Measurements from ENCODE around the gene RXRA.
A peak's percentile ranks its signal among the peaks of the same experiment; 100 is the strongest.

Gene RXRA

DNA sequence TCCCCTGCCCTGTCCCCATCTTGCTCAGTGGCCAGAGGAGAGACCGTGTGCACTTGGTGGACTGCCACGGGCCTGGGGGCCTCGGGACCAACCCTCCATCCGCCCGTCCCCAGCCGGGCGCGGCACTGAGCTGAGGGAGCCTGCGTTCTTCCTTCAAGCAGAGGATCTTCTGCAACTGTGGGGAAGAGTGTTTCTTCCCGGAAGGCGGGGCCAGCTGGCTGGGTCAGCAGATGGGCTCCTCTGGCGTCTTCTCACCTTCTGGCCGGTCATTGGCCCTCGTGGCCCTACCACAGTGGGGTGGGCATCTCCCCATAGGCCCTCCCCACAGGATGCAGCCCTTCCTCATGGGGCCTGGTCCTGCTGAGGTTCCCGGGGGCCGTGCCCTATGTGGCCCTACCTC is 17.4 kb downstream of the RXRA start:
- no peaks in the 10 kb centered on the region for H3K27me3 ChIP-seq (ENCODE audit: insufficient read depth, poor library complexity, severe bottlenecking)
- H3K4me3 ChIP-seq (replicated peaks; ENCODE audit: insufficient read depth, low read length): no peak overlapping the region
- DNase-seq (ENCODE audit: low read depth in 1 of 2, low spot score in 1 of 2): no peak
- peak overlapping the region; percentile 96 for H3K27ac ChIP-seq (replicated peaks)
- TF ChIP-seq SPI1 (IDR thresholded peaks at IDR 0.05; ENCODE audit: borderline replicate concordance, low read depth): no peak
- TF ChIP-seq, protein P1, sequence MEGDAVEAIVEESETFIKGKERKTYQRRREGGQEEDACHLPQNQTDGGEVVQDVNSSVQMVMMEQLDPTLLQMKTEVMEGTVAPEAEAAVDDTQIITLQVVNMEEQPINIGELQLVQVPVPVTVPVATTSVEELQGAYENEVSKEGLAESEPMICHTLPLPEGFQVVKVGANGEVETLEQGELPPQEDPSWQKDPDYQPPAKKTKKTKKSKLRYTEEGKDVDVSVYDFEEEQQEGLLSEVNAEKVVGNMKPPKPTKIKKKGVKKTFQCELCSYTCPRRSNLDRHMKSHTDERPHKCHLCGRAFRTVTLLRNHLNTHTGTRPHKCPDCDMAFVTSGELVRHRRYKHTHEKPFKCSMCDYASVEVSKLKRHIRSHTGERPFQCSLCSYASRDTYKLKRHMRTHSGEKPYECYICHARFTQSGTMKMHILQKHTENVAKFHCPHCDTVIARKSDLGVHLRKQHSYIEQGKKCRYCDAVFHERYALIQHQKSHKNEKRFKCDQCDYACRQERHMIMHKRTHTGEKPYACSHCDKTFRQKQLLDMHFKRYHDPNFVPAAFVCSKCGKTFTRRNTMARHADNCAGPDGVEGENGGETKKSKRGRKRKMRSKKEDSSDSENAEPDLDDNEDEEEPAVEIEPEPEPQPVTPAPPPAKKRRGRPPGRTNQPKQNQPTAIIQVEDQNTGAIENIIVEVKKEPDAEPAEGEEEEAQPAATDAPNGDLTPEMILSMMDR (IDR thresholded peaks at IDR 0.05; ENCODE audit: insufficient read depth, low read length): no peak
- TF ChIP-seq, protein P2, sequence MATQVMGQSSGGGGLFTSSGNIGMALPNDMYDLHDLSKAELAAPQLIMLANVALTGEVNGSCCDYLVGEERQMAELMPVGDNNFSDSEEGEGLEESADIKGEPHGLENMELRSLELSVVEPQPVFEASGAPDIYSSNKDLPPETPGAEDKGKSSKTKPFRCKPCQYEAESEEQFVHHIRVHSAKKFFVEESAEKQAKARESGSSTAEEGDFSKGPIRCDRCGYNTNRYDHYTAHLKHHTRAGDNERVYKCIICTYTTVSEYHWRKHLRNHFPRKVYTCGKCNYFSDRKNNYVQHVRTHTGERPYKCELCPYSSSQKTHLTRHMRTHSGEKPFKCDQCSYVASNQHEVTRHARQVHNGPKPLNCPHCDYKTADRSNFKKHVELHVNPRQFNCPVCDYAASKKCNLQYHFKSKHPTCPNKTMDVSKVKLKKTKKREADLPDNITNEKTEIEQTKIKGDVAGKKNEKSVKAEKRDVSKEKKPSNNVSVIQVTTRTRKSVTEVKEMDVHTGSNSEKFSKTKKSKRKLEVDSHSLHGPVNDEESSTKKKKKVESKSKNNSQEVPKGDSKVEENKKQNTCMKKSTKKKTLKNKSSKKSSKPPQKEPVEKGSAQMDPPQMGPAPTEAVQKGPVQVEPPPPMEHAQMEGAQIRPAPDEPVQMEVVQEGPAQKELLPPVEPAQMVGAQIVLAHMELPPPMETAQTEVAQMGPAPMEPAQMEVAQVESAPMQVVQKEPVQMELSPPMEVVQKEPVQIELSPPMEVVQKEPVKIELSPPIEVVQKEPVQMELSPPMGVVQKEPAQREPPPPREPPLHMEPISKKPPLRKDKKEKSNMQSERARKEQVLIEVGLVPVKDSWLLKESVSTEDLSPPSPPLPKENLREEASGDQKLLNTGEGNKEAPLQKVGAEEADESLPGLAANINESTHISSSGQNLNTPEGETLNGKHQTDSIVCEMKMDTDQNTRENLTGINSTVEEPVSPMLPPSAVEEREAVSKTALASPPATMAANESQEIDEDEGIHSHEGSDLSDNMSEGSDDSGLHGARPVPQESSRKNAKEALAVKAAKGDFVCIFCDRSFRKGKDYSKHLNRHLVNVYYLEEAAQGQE (IDR thresholded peaks at IDR 0.05; ENCODE audit: insufficient replicate concordance, low read depth): no peak
- no peak for TF ChIP-seq GABPA (IDR thresholded peaks at IDR 0.05; ENCODE audit: low read depth)
- no peak for TF ChIP-seq POLR2AphosphoS5 (IDR thresholded peaks at IDR 0.05; ENCODE audit: low read depth)

DNA sequence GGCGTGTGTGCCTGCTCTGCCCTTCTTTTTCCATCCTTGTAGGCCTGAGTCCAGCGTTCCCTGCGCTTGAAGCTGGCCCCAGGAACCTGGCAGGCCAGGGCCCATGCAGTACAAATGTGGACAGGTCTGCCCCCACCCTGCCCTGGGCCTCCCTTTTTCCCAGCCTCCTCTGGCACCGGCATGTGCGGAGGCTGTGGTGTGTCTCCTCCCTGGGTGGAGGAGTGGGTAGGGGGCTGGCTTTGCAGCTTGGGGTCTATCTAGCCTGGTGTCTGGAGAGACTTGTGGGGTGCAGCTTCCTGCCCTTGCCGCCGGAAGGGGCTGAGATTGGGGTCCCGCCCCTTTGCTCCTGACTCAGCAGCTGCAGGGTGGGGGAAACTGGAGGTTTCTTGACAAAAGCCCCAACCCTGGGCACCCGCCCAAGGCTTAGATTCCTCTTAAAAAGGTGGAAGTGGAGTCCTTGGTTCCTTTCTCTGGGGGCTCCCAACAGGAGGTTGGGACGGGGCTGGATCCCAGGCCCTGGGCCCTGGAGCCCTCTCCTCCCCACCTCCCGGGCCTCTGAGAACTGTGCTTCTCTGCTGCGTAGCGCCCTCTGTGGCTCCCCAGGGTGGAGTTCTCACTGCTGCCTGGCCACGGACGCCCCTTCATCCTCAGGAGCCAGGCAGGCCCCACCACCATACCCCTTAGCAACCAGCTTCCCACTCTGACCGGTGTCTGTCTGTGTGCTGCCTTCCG is 18.0 kb downstream of the RXRA start:
- DNase-seq (ENCODE audit: low read depth in 1 of 2, low spot score in 1 of 2): peak in 1 of 2 experiments; percentile 65
- Histone ChIP-seq H3K4me3 (replicated peaks; ENCODE audit: insufficient read depth, low read length) (no peak overlapping the region), H3K27me3 (ENCODE audit: insufficient read depth, poor library complexity, severe bottlenecking) (no peaks in the 10 kb centered on the region), H3K27ac (replicated peaks) (peak overlapping the region; percentile 96)
- TF ChIP-seq SPI1 (IDR thresholded peaks at IDR 0.05; ENCODE audit: borderline replicate concordance, low read depth): no peak; the same call in 1 of the 2 replicates
- TF ChIP-seq, protein P1 (IDR thresholded peaks at IDR 0.05; ENCODE audit: insufficient read depth, low read length): peak; percentile 1

- no peaks in the 10 kb centered on the region for H3K27me3 ChIP-seq (ENCODE audit: insufficient read depth, poor library complexity, severe bottlenecking)
- H3K27ac ChIP-seq (replicated peaks): peak overlapping the region; percentile 96
- no peak overlapping the region for H3K4me3 ChIP-seq (replicated peaks; ENCODE audit: insufficient read depth, low read length)
- DNase-seq (ENCODE audit: low read depth in 1 of 2, low spot score in 1 of 2): no peak
- TF ChIP-seq GABPA (IDR thresholded peaks at IDR 0.05; ENCODE audit: low read depth) (no peak), SPI1 (IDR thresholded peaks at IDR 0.05; ENCODE audit: borderline replicate concordance, low read depth) (no peak), POLR2AphosphoS5 (IDR thresholded peaks at IDR 0.05; ENCODE audit: low read depth) (no peak)
- TF ChIP-seq, protein P2 (IDR thresholded peaks at IDR 0.05; ENCODE audit: insufficient replicate concordance, low read depth): no peak
- TF ChIP-seq, protein P1 (IDR thresholded peaks at IDR 0.05; ENCODE audit: insufficient read depth, low read length): no peak
Measured at GRCh38 chr9:134344800-134345310, 18.6 kb downstream of the RXRA start.
